ENCODE data around the gene MYO1F.
"Not testable (repeated sequence)": the region's sequence is repeated elsewhere in the genome, so short reads cannot be mapped to it uniquely, and the experiment has no call there.

The MYO1F gene

DNA sequence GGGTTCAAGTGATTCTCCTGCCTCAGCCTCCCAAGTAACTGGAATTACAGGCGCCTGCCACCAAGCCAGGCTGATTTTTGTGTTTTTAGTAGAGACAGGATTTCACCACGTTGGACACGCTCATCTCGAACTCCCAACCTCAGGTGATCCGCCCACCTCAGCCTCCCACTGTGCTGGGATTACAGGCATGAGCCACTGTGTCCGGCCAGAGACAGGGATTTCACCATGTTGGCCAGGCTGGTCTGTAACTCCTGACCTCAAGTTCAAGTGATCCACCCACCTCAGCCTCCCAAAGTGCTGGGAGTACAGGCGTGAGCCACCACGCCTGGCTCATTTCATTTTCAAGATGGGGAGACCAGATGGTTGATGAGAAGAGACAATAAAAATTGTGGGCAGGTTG is 12.4 kb downstream of the MYO1F start:
- not testable (repeated sequence) for DNase-seq (ENCODE audit: low spot score)

DNA sequence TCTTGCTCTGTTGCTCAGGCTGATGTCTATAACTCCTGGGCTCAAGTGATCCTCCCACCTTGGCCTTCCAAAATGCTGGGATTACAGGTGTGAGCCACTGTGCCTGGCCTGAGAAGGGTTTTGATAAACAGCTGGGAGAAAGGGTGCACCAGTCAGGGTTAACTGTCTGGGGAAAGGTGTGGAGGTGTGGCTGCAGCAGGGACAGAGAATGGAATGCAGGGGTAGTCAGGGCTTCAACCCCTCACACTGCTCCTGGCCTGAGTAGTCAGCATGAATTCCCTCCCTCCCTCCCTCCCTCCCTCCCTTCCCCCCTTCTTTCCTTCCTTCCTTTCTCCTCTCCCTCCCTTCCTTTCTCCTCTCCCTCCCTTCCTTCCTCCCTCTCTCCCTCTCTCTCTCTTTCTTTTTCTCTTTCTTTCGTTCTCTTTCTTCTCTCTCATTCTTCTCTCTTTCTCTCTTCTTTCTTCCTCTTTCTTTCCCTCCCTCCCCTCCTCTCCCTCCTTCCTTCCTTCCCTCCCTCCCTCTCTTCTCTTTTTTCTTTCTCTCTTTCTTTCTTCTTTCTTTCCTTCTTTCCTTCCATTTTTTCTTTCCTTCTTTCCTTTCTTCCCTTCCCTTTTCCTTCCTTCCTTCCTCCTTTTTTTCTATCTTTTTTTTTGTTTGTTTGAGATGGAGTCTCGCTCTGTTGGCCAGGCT is 16.0 kb downstream of the MYO1F start:
- no peak for DNase-seq (ENCODE audit: low spot score)

DNA sequence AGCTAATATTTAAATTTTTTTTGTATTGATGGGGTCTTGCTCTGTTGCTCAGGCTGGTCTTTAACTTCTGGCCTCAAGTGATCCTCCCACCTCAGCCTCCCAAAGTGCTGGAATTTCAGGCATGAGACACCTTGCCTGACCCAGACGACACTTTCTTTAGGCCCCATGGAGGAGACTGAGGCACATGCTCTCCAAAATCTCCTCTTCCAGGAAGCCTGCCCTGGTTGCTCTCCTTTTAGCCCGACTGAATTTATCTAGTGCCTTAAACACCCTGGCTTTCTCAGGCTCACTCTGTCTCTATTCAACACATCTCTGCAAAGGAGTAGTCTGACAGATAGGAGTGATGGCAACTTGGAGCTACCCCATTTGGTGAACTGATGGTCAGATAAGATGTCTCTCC is 18.9 kb downstream of the MYO1F start:
- DNase-seq (ENCODE audit: low spot score): no peak

DNA sequence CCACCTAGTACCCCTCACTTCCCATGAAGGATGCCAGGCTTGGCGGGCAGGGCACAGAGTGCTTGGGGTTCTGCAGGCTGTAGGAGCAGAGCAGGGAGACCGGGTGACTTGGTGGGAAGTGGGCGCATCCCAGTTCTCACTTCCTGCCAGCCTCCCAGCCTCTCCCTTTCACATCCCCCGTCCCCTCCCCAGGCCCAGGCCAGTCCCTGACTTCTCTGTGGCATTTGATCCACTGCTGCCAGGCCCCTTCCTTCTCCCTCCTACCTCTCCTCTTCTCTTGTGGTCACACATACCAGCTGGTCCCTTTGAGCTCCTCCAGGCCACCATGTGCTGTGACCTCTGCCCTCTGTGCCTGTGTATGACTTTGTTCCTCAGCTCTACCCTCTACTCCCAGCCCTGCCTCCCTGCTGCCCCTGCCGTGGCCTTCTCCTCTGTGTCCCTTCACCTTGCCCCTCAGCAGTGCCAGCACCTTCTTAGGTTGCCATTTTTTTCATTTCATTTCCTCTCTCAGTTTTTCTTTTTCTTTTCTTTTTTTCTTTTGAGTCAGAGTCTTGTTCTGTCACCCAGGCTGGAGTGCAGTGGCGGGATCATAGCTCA is 19.5 kb downstream of the MYO1F start:
- DNase-seq (ENCODE audit: low spot score): no peak

DNA sequence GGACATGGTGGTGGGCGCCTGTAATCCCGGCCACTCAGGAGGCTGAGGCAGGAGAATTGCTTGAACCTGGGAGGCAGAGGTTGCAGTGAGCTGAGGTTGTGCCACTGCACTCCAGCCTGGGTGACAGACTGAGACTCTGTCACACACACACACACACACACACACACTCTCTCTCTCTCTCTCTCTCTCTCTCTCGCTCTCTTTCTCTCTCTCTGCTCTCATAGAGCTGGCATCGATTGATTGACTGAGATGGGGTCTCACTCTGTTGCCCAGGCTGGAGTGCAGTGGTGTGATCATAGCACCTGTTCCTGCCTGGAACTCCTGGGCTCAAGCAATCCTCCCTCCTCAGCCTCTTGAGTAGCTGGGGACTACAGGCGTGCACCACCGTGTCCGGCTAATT is 23.5 kb downstream of the MYO1F start:
- not testable (repeated sequence) for DNase-seq (ENCODE audit: low spot score)

DNA sequence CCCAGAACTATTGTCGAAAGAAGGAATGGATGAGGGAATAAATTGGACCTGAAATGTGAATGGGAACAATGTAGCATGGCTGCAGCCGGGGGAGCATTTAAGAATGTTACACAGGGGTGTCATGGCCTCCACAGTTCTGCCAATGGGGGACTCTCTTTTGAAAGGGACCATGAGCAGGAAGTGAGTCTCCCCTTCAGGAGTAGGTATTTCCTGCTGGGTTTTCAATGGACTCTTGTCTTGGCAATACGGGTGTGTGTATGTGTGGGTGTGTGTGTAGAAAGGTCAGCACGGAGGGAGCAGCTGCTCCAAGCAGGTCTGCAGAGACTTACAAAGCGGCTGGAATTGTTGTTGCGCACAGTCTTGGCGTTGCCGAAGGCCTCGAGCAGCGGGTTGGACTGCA is 24.4 kb downstream of the MYO1F start:
- DNase-seq (ENCODE audit: low spot score): no peak

DNA sequence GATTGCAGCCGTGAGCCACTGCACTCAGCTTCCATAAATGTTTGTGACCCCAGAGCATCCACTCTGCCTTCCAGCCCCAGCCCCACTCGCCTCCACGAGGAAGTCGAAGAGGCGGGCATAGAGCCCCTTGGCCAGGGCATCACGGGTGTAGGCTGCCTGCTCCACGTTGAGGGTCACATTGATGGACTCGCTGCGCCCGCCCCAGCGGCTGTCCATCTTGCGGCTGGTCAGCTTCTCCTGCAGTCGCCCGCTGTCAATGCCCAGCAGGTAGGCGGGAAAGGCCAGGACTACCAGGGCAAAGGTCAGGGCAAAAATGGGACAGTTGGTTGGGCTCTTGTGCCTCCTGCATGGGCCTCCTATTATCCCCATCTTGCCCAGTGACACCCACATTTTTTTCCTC is 27.2 kb downstream of the MYO1F start:
- DNase-seq (ENCODE audit: low spot score): no peak

DNA sequence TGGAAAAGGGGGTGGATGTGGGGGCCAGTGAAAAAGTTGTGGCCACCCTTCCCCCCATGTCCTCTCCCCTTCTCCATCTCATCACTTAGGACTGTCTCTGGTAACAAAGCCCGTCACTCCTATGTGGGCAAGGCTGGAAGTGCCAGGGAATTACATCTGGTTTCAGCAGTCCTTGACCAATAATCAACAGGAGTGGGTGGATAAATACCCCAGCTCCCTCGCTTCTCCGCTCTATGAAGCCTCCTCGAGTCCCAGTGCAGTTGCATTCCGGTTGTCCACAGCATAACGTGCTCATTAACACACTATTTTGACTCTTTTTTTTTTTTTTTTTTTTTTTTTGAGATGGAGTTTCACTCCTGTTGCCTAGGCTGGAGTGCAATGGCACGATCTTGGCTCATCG is 31.5 kb downstream of the MYO1F start:
- DNase-seq (ENCODE audit: low spot score): no peak

DNA sequence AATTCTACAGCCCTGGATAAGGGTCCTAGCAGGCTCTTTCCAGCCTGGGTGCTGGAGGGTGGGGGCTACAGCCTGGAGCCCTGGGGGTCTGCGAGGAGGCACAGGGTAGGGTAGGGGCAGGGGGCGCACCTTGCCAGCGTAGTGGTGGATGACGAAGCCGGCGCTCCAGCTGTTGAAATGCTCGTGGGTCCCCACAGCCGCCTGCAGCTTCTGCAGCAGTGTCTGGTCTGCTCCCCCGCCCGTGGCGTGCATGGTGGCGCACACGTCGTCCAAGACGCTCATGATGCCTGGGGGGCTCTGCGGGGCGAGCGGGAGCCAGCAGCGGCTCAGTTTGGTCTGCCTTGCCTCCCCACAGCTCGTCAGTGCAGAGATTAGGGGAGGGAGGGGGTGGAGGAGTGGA is 33.1 kb downstream of the MYO1F start:
- no peak for DNase-seq (ENCODE audit: low spot score)

DNA sequence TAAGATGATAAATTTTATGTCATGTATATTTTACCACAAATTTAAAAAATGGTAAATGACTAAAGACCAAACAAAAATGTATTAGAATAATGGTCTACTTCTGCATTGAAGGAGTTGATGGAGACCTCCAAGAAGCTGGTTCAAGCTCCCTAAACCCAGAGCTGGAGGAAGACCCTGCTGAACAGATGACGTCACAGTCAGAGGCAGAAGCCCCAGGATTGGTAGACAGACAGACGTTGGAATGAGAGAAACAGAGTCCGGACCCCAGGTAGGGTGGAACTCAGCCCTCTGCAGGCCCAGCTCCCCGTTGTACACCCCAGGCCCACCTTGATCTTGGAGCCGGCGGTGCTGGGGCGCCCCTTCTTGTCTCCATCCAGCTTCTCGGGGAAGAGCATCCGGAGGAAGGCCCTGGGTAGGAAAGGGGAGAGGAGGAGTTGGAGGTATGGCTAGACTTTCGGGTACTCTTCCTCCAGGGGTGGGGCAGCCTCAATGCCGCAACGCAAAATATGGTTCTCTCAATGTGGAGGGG is 37.6 kb downstream of the MYO1F start:
- no peak for DNase-seq (ENCODE audit: low spot score)

DNA sequence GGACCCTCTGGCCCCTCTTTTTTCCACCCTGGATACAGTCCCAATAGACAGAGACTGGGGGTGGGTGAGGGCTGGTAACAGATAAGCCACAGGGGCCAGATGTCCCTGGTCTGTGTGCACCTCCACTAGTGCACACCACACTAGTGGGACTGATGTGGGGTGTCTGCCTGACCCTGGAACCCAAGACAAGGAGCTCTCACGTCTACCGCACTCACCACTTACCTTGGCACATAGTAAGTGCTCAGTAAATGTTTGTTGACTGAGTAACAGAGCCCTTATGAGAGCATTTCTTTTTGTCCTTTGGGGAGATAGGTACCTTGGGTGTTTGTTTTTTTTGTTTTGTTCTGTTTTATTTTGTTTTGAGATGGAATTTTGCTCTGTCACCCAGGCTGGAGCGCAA is 40.1 kb downstream of the MYO1F start:
- no peak for DNase-seq (ENCODE audit: low spot score)

DNA sequence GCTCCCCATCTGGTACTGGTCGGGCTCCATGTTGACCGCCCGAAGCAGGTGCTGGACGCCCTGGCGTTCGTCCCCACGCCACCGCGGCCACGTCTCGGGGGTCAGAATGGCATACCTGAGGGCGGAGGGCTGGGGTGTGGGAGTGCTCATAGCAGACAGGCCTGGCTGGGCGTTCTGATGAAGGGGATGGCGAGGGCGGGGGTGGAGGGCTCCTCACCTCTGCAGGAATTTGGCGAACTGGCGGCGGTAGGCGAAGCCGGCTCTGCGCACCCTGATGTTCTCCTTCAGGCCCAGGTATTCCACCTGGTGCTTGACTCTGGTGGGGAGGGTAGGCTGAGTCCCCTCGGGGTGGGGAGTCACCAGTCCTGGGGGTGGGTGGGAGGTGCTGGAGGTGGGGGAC is 41.0 kb downstream of the MYO1F start:
- DNase-seq (ENCODE audit: low spot score): no peak

DNA sequence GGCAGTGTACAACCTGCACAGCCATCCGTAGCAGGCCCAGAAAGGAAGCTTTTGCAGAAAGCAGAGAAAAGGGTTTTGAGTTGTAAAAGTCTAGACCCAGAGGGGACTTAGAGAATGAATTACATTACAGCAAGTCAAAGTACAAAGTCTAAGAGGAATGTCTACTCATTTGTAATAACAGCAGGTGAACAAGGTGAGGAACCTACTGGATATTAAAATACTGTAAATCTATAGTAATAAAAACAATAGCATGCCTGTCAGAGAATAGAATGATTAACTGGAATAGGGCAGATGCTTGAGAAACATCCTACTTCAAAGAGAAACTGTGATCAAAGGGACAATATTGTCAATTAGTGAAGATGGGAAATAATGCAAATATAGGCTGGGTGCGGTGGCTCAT is 45.0 kb downstream of the MYO1F start:
- no peak for DNase-seq (ENCODE audit: low spot score)

DNA sequence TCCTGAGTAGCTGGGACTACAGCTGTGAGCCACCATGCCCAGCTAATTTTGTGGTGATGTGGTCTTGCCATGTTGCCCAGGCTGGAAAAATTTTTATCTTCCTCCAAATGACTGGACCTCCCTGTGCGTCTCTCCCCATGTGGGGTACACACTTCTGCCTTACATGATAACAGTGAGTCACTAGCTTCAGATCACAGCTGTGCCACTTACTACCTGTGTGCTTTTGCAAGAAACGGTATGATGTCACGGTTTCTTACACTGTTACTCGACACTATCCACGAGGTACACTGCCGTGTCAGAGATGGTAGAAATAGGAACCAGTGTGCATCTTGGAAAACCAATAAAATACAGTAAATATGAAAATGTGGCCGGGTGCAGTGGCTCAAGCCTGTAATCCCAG is 45.8 kb downstream of the MYO1F start:
- no peak for DNase-seq (ENCODE audit: low spot score)

DNA sequence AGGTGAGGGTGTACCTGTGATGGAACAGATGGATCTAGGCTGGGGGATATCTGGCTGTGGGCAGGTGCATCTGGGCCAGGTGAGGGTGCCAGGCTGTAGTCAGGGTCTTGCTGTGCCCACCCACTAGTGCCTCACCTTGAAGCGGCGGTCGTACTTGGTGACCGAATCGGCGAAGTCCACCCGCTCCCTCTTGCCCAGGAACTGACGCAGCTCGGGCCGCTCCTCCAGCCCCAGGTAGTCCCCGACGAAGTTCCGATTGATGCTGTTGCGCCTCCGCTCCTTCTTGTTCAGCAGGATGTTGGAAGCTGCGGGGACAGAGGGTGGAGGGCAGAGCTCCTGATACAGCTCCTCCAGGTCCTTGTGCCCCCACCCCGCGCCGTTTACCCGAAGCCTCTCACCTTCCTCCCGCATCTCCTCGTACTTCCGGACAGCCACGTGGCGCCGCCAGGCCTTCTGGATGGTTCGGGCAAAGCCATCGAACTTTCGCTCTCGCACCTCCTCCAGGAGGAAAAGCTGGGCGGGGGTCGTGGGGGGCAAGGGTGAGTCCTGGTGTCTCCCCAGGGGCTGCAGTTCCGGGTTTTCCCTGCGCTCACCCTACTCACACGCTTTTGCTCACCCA is 47.1 kb downstream of the MYO1F start:
- DNase-seq (ENCODE audit: low spot score): no peak

DNA sequence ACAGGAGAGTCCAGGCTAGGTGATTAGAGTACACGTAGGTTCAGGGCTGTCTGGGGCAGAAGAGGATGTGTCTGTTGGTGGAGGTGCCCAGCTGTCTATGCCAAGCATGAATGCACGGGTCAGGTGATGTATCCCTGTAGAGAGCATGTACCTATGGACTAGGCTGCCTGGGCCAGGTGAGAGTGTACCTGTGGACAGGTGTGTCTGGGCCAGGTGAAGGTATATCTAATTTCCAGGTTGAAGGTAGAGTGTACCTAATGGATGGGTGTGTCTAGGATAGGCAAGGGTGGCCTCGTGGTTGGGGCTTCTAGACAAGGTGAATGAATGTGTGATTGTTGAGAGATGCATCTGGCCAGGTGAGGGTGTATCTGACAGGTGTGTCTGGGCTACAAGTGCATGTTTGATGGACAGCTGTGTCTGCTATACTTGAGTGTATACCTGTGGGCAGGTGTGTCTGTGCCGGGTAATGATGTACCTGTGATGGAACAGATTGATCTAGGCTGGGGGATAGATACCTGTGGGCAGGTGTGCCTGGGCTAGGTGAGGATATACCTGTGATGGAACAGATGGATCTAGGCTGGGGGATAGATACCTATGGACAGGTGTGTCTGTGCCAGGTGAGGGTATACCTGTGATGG is 47.8 kb downstream of the MYO1F start:
- DNase-seq (ENCODE audit: low spot score): no peak

DNA sequence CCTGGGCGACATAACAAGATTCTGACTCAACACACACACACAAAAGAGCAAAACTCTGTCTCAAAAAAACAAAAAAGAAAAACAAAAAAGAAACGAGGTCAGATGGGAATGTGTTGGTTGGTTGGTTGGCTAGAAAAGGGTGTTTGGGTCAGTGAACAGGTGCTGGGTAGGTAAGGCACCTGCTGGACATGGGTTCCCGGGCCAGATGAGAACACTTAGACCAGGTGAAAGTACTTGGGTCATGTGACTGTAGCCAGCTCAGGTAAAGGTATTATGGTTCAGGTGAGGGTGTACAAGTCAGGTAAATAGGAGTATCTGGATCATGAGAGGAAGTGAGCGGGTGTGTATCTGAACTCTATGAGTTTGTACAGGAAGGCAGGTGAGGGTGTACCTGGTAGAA is 48.7 kb downstream of the MYO1F start:
- no peak for DNase-seq (ENCODE audit: low spot score)

DNA sequence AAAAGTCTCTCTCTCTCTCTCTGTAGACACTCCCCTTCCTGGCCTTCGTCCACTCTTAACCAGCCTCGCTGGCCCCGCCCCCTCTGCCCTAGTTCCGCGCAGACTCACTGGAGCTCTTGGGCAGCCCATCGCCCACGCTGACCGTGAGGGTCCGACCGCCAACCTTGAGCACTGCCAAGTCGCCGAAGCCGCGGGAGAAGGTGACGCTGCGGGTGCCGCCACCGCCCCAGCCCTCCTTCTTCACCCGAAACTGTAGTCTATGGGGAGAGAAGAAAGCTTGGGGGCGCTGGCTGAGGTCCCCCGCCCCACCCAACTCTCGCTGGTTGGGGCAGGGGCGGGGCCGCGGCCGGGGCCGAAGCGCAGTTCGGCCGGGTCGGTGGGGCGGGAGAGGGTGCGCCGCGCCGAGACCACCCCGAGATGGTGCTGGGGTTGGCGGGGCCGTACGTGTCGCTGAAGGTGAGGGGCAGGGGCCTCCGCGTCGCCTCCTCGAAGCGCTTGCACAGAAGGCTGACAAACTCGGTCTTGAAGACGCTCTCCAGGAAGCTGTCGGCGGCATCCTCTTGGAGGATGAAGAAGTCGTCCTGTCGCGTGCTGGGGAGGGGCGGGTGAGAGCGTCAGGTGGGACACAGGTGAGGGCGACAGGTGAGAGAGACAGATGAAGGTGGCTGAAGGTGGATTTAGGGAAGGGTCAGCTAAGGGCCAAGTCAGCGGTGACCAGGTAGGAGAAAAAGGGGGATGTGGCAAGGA is 50.7 kb downstream of the MYO1F start:
- no peak for DNase-seq (ENCODE audit: low spot score)

DNA sequence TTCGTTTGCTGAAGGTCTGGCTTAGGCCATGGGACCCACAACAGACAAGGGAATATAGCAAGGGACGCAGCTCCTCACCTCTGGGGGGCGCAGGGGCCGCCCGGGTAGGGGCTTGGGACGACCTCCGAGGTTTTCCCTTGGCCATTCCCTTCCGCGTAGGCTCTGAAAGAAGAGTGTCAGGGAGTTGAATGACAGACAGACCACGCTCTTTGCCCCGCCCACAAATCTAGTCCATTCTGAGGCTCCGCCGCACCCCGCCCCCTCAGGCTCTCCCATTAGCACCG is 51.9 kb downstream of the MYO1F start:
- no peak for DNase-seq (ENCODE audit: low spot score)

DNA sequence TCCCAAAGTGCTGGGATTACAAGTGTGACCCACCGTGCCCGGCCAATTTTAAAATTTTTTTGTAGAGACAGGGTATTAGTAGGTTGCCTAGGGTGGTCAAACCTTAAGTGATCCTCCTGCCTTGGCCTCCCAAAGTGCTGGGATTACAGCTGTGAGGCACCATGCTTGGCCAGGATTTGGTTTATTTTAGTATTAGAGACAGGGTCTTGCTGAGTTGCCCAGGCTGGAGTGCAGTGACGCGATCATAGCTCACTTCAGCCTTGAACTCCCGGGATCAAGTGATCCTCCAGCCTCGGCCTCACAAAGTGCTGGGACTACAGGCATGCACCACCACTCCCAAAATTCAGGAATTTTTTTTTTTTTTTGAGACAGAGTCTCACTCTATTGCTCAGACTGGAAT is 57.9 kb downstream of the MYO1F start:
- DNase-seq (ENCODE audit: low spot score): no peak

DNA sequence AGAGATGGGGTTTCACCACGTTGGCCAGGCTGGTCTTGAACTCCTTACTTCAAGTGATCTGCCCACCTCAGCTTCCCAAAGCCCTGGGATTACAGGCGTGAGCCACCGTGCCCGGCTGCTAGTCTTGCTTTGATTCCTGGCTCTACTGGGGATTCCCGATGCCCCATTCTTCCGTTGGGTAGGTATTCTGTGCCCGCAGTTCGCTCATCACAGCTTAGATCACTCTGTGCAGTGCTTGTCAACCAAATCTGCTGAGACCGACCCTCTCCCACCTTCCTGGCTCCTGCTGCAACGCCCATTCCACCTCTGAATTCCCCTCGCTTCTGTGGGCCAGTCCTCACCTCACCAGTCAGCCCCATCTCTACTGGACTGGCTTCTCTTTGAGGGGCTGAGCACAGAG is 58.7 kb downstream of the MYO1F start:
- no peak for DNase-seq (ENCODE audit: low spot score)

DNA sequence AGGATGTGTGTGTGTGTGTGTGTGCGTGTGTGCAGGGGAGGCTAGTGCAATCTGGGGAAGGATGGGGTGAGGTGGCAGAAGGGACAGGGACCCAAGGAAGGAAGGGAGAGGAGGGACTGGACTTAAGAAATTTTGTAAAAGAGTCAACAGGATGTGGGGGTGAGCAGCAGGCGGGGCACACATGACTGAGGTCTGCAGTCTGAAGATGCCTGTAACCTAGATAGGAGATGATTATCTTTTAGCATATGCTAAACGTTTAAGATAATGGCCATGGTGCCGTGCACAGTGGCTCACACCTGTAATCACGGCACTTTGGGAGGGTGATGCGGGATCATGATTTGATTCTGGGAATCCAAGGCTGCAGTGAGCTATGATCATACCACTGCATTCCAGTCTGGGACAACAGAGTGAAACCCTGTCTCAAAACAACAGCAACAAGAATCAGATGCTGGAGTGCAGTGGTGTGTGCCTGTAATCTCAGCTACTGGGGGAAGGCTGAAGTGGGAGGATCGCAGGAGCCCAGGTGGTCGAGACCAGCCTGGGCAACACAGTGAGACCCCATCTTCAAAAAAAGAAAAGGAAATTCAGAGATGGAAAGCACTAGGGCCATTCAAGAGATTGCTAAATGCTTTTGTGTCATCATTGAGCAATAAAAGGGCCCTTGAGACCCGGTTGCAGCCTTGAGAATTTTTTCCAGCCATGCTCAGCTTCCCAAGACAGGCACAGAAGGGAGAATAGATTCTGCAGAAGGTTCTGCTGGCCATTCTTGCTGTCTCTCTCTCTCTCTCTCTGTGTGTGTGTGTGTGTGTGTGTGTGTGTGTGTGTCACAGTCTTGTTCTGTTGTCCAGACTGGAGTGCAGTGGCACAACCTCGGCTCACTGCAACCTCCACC is 59.4 kb downstream of the MYO1F start:
- DNase-seq (ENCODE audit: low spot score): peak; percentile 81

All from CD4-positive, alpha-beta T cell treated with Interleukin-6 at 100 ng/mL for 8 hours (primary cell).